ENCODE measurements around the gene FAM3B.

FAM3B gene

GRCh38 chr21:41322496-41323382 is 6.1 kb downstream of the FAM3B start:
- Histone ChIP-seq H3K4me1 (ENCODE audit: control insufficient read depth, insufficient read depth, low read length) (no peaks in the 10 kb centered on the region), H3K9me3 (ENCODE audit: control insufficient read depth, insufficient read depth, low read depth, low read length) (no peaks in the 10 kb centered on the region), H3K4me3 (ENCODE audit: low read depth, low read length) (no peak overlapping the region), H3K27ac (ENCODE audit: extremely low read depth, low read depth, low read length) (no peak overlapping the region), H3K36me3 (ENCODE audit: control insufficient read depth in 2 of 2, insufficient read depth in 1 of 2, low read length in 2 of 2) (no peaks in the 10 kb centered on the region)
- TF ChIP-seq ZNF560 (tag by site-specific recombination; IDR thresholded peaks at IDR 0.05; ENCODE audit: borderline replicate concordance) (no peak), ZNF16 (tag by site-specific recombination; IDR thresholded peaks at IDR 0.05; ENCODE audit: low read depth) (no peak), ZNF169 (tag by site-specific recombination; IDR thresholded peaks at IDR 0.05) (no peak), ZBTB49 (tag by site-specific recombination; IDR thresholded peaks at IDR 0.05; ENCODE audit: low read depth) (no peak), ZNF792 (tag by site-specific recombination; IDR thresholded peaks at IDR 0.05) (no peak), SETDB1 (IDR thresholded peaks at IDR 0.05; ENCODE audit: insufficient read length, low read length) (no peak)
- ChIA-PET POLR2A (no interaction called here), CTCF (interaction anchor here (0.5 to 0.6 kb wide), 2 partner anchors 10 to 39 kb away, joined by 3 to 4 read pairs; no protein-coding TSS in a partner anchor)

GRCh38 chr21:41325138-41325912 is 8.7 kb downstream of the FAM3B start:
- Histone ChIP-seq H3K4me3 (ENCODE audit: low read depth, low read length) (no peak overlapping the region), H3K27ac (ENCODE audit: extremely low read depth, low read depth, low read length) (no peak overlapping the region), H3K36me3 (ENCODE audit: control insufficient read depth in 2 of 2, insufficient read depth in 1 of 2, low read length in 2 of 2) (no peaks in the 10 kb centered on the region), H3K9me3 (ENCODE audit: control insufficient read depth, insufficient read depth, low read depth, low read length) (no peaks in the 10 kb centered on the region), H3K4me1 (ENCODE audit: control insufficient read depth, insufficient read depth, low read length) (no peaks in the 10 kb centered on the region)
- ChIA-PET POLR2A (no interaction called here), CTCF (interaction anchor here (1.0 kb wide), 1 partner anchor 192 kb away, joined by 3 read pairs; no protein-coding TSS in a partner anchor)
- no peak for TF ChIP-seq ZNF121 (tag by site-specific recombination; IDR thresholded peaks at IDR 0.05)
- no peak for TF ChIP-seq ZNF561 (tag by site-specific recombination; IDR thresholded peaks at IDR 0.05; ENCODE audit: borderline replicate concordance)

- Histone ChIP-seq H3K36me3 (ENCODE audit: control insufficient read depth in 2 of 2, insufficient read depth in 1 of 2, low read length in 2 of 2) (no peaks in the 10 kb centered on the region), H3K4me3 (ENCODE audit: low read depth, low read length) (no peak overlapping the region), H3K4me1 (ENCODE audit: control insufficient read depth, insufficient read depth, low read length) (no peaks in the 10 kb centered on the region), H3K27ac (ENCODE audit: extremely low read depth, low read depth, low read length) (no peak overlapping the region), H3K9me3 (ENCODE audit: control insufficient read depth, insufficient read depth, low read depth, low read length) (no peaks in the 10 kb centered on the region)
- CTCF ChIA-PET = interaction anchor here (0.6 to 1.7 kb wide), 4 partner anchors 17 to 205 kb away, joined by 3 to 6 read pairs (median 3); no protein-coding TSS in a partner anchor
- no peak for TF ChIP-seq ZNF768 (tag by site-specific recombination; IDR thresholded peaks at IDR 0.05)
- no peak for TF ChIP-seq ZNF335 (tag by site-specific recombination; conservative IDR thresholded peaks at IDR 0.05)
- TF ChIP-seq SETDB1 (IDR thresholded peaks at IDR 0.05; ENCODE audit: insufficient read length, low read length) = no peak
- TF ChIP-seq ZNF311 (tag by site-specific recombination; IDR thresholded peaks at IDR 0.05; ENCODE audit: borderline replicate concordance) = no peak
- no peak for TF ChIP-seq TCF7L2 (IDR thresholded peaks at IDR 0.05; ENCODE audit: borderline replicate concordance, low read depth, low read length)
- TF ChIP-seq ZBTB6 (tag by site-specific recombination; IDR thresholded peaks at IDR 0.05) = no peak
- TF ChIP-seq ZNF449 (tag by site-specific recombination; IDR thresholded peaks at IDR 0.05) = no peak
- TF ChIP-seq ZSCAN16 (tag by site-specific recombination; IDR thresholded peaks at IDR 0.05) = no peak
- TF ChIP-seq ZNF747 (tag by site-specific recombination; IDR thresholded peaks at IDR 0.05) = no peak
- TF ChIP-seq ZNF211 (tag by site-specific recombination; IDR thresholded peaks at IDR 0.05; ENCODE audit: low read depth) = no peak
- TF ChIP-seq ZNF394 (tag by site-specific recombination; IDR thresholded peaks at IDR 0.05; ENCODE audit: borderline replicate concordance) = no peak
- POLR2A ChIA-PET = no interaction called here
Measured at GRCh38 chr21:41326414-41327080, 9.9 kb downstream of the FAM3B start.

Data from HEK293 (cell line).